Lung (tissue), 12 donors: ENCODE measurements around the gene JKAMP. TPM values are rescaled to one million over a fixed set of nuclear protein-coding genes. Genes with fewer than 3 reads are reported as not detected.
"Not testable (repeated sequence)": the region's sequence is repeated elsewhere in the genome, so short reads cannot be mapped to it uniquely, and the experiment has no call there.

Experiments
- ATAC-seq: fragments of 200-7000 bp; cut with Tn5 transposase; one replicate; pipeline ENCODE4 v1.9.1; 2020; ENCODE audit warnings: moderate number of reproducible peaks; ENCODE audit not compliant: insufficient read depth, low FRiP score
- DNase-seq, 3 donors: peaks; one replicate each; pipeline ENCODE4 v3.0.0-alpha.2; 2013 to 2017
- H3K27ac ChIP-seq, 2 donors: one replicate each; pipeline ENCODE4 v1.5.1; 2013; ENCODE audit warnings: mild to moderate bottlenecking in 2 of 2, moderate library complexity in 2 of 2, control low read depth in 1 of 2, inconsistent platforms in 1 of 2, low read depth in 1 of 2, low read length in 1 of 2
- H3K27me3 ChIP-seq, 3 donors: one replicate each; pipeline ENCODE4 v1.5.1; 2013; ENCODE audit warnings: low read length in 2 of 3; ENCODE audit not compliant: control insufficient read depth in 3 of 3, insufficient read depth in 3 of 3
- H3K36me3 ChIP-seq, 4 donors: one replicate each; pipeline ENCODE4 v1.5.1; 2013; ENCODE audit warnings: low read length in 4 of 4, mild to moderate bottlenecking in 1 of 4, moderate library complexity in 1 of 4; ENCODE audit not compliant: control insufficient read depth in 4 of 4, insufficient read depth in 4 of 4
- H3K4me1 ChIP-seq, 5 donors: one replicate each; pipeline ENCODE4 v1.5.1; 2013; ENCODE audit warnings: low read length in 5 of 5, mild to moderate bottlenecking in 2 of 5, moderate library complexity in 1 of 5; ENCODE audit not compliant: control insufficient read depth in 5 of 5, insufficient read depth in 5 of 5
- H3K4me3 ChIP-seq: one replicate; pipeline ENCODE4 v1.5.1; 2013; ENCODE audit warnings: mild to moderate bottlenecking, control low read depth, moderate library complexity
- H3K9ac ChIP-seq, 2 donors: one replicate each; pipeline ENCODE4 v1.5.1; 2013; ENCODE audit warnings: low read length in 2 of 2, control low read depth in 1 of 2; ENCODE audit not compliant: insufficient read depth in 1 of 2
- H3K9me3 ChIP-seq, 4 donors: one replicate each; pipeline ENCODE4 v1.5.1; 2013; ENCODE audit warnings: low read length in 3 of 4, mild to moderate bottlenecking in 1 of 4, moderate library complexity in 1 of 4; ENCODE audit not compliant: control insufficient read depth in 4 of 4, insufficient read depth in 3 of 4
- WGBS, 2 donors: extraction: QIAGEN DNeasy Blood & Tissue Kit; methylation state at CpG; one replicate each; pipeline ENCODE4 v1.1.7; 2013; 5-methylcytosine and 5-hydroxymethylcytosine counted together
- polyA plus RNA-seq, 2 donors: library from polyadenylated mRNA; stranded (reverse); fragments of 200-250 nt; gene quantifications; one replicate each; pipeline ENCODE4 v1.2.1, GENCODE V29; 2013
- total RNA-seq, 2 donors: library from RNA; depleted of rRNA in 1 of 2; stranded (reverse); fragments of >200 nt in 1 of 2; gene quantifications; one replicate each; pipeline ENCODE4 v1.2.1, GENCODE V29; 2014 to 2021
- TF ChIP-seq, protein P1 (sequence below): IDR thresholded peaks from 2 replicates; pipeline ENCODE4 v1.5.1; 2012; ENCODE audit warnings: mild to moderate bottlenecking; ENCODE audit errors: control extremely low read depth, extremely low read depth
- donor health status: control.
- donor health status: control.
- donor health status: Bipolar disorder and iron deficiency.
- donor health status: healthy.
- donor health status: DM: yes; HTN: yes; CAD: no.

JKAMP gene
- total and polyA plus RNA-seq, 4 donors: 21.8 to 111 (median 38.7) TPM

DNA sequence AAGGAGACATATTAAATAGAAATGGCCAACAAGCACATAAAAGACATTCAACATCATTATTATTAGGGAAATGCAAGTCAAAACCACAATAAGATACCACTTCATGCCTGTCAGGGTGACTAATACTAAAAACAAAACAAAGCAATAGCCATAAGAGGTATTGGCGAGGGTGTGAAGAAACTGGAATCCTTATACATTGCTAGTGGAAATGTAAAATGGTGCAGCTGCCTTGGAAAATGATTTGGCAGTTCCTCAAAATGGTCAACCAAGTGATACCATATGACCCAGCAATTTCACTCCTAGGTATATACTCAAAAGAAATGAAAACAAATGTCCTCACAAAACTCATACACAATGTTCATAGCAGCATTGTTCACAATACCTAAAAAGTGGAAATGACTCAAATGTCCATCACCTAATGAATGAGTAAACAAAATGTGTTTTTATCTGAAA is 46.1 kb upstream of the JKAMP start:
- ATAC-seq (no peak), DNase-seq (no peak)
- TF ChIP-seq, protein P1, sequence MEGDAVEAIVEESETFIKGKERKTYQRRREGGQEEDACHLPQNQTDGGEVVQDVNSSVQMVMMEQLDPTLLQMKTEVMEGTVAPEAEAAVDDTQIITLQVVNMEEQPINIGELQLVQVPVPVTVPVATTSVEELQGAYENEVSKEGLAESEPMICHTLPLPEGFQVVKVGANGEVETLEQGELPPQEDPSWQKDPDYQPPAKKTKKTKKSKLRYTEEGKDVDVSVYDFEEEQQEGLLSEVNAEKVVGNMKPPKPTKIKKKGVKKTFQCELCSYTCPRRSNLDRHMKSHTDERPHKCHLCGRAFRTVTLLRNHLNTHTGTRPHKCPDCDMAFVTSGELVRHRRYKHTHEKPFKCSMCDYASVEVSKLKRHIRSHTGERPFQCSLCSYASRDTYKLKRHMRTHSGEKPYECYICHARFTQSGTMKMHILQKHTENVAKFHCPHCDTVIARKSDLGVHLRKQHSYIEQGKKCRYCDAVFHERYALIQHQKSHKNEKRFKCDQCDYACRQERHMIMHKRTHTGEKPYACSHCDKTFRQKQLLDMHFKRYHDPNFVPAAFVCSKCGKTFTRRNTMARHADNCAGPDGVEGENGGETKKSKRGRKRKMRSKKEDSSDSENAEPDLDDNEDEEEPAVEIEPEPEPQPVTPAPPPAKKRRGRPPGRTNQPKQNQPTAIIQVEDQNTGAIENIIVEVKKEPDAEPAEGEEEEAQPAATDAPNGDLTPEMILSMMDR: no peak
- no peaks in the 10 kb centered on the region for H3K9me3 ChIP-seq
- no peaks in the 10 kb centered on the region for H3K36me3 ChIP-seq
- H3K27ac ChIP-seq: peak overlapping the region in 1 of 2 donors; percentile 9
- H3K4me1 ChIP-seq: peaks cover 0 to 11% (median 0%) of the 10 kb centered on the region in 5 donors
- no peak overlapping the region for H3K4me3 ChIP-seq
- H3K27me3 ChIP-seq: no peaks in the 10 kb centered on the region
- H3K9ac ChIP-seq: no peak overlapping the region
- 71 to 75% methylated on average over 1 of the region's 1 CpG for WGBS, 2 donors

DNA sequence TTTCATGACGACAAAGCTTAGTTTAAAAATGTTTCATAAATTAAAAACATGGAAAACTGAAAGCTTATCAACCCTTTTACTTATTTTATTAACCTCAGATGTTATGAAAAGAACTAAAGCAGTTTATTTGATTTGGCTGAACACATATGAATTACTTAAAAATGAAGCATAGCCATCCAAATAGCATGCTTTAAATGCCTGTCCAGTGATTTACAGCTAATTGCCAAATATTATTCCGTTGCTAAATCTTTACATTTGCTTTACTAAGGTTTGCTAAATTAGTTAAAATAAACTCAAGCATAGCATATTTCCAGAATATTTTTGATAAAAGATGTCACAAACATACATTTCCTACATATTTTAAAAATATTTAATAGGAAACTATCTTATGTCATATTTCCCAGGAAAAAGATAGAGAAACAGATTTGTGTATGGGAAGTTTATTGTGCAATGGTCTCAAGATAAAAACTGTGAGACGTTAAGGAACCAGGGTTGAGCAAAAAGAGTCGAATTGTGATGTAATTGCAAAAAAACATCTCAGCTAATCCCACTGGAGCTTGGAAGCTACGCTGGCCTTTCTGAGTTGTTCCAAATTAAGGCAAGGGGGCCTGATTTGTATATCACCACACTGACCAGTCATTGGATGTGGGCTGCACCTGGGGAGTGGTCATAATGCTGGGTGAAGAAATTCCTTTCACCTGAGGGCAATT is 44.9 kb upstream of the JKAMP start:
- Histone ChIP-seq H3K9ac (no peak overlapping the region), H3K27ac (peak overlapping the region in 1 of 2 donors; percentile 17), H3K4me3 (no peak overlapping the region), H3K4me1 (peaks cover 0 to 11% (median 0%) of the 10 kb centered on the region in 5 donors), H3K36me3 (no peaks in the 10 kb centered on the region), H3K9me3 (no peaks in the 10 kb centered on the region), H3K27me3 (no peaks in the 10 kb centered on the region)
- TF ChIP-seq, protein P1: no peak
- 41 to 59% methylated on average over 5 of the region's 5 CpGs for WGBS, 2 donors
- DNase-seq: peak in 2 of 3 donors; percentile 70 to 78
- peak; percentile 53 for ATAC-seq

DNA sequence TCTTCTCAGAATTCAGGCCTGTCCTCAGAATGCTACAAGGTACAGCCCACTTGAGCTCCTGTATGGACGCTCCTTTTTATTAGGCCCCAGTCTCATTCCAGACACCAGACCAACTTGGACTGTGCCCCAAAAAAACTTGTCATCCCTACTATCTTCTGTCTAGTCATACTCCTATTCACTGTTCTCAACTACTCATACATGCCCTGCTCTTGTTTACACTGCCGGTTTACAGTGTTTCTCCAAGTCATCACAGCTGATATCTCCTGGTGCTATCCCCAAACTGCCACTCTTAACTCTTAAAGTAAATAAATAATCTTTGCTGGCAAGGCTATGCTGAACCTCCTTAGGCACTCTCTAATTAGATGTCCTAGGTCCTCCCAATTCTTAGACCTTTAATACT is 35.6 kb upstream of the JKAMP start:
- not testable (repeated sequence) for DNase-seq, H3K9me3 ChIP-seq, H3K9ac ChIP-seq, H3K36me3 ChIP-seq, H3K27me3 ChIP-seq, ATAC-seq, H3K4me3 ChIP-seq, H3K4me1 ChIP-seq, H3K27ac ChIP-seq
- WGBS, 2 donors: 79 to 80% methylated on average over 2 of the region's 2 CpGs

DNA sequence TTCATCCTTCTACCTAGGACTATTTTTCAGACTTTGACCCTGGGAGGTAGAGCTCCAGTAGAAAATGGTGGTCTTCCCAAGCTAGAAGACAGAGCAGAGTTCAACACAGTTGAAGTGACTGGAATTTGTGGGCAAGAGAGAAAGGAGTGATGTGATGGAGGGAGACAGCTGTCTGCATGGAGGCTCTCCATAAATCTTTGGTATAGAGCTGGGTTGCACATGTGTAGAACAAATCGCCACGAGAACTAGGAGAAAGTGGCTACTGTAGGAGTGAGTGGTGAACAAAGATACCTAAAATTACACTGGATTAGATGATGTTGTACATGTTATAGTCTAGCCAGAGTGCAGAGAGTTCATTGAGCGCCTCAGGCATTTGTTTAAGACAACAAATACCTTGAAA is 33.6 kb upstream of the JKAMP start:
- DNase-seq: no peak
- no peaks in the 10 kb centered on the region for H3K9me3 ChIP-seq
- H3K4me3 ChIP-seq: no peak overlapping the region
- ATAC-seq: no peak
- H3K27me3 ChIP-seq: no peaks in the 10 kb centered on the region
- WGBS, 2 donors: 94 to 97% methylated on average over 3 of the region's 3 CpGs
- H3K27ac ChIP-seq: no peak overlapping the region
- no peaks in the 10 kb centered on the region for H3K36me3 ChIP-seq
- TF ChIP-seq, protein P1: no peak
- no peak overlapping the region for H3K9ac ChIP-seq
- peaks cover 0 to 3% (median 0%) of the 10 kb centered on the region in 5 donors for H3K4me1 ChIP-seq
